Measurements from ENCODE around the gene SIX5.
A peak's percentile ranks its signal among the peaks of the same experiment; 100 is the strongest.

Gene SIX5

DNA sequence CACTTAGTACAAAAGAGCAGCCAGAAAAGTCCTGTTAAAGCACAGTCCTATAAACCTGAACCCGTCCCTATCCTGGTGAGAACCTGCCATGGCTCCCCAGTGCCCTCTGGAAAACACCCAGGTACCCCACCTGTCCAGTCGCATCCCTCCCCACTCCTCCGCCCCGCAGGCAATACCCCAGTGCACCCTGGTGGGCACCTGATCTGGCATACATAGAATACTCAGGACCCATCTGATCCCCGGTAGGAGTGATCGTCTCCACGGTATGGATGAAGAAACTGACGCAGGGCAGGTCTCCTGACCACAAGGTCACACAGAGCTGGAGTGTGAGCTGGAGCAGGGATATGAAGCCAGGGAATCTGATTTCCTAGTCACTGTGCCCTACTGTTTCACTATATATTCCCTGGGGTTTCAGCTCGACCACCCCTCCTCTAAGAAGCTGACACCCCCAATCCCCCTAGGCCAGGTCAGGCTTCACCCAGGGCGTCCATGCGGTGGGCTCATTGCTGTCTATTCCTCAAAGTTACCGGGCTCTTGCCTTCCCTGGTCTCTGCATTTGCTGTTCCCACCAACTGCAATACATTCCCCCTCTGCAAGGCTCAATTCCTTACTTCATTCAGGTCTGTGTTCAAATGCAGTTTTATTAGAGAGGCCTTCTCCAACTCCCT is 50.9 kb downstream of the SIX5 start:
- H3K27me3 Mint-ChIP-seq: no peaks in the 10 kb centered on the region
- H3K4me1 Mint-ChIP-seq: peaks cover 61% of the 10 kb centered on the region
- H3K9me3 Mint-ChIP-seq: no peaks in the 10 kb centered on the region
- DNase-seq (no peak), ATAC-seq (no peak)
- peak overlapping the region; percentile 36 to 88 for H3K27ac Mint-ChIP-seq
- peak overlapping the region; percentile 99 for H3K4me3 Mint-ChIP-seq

DNA sequence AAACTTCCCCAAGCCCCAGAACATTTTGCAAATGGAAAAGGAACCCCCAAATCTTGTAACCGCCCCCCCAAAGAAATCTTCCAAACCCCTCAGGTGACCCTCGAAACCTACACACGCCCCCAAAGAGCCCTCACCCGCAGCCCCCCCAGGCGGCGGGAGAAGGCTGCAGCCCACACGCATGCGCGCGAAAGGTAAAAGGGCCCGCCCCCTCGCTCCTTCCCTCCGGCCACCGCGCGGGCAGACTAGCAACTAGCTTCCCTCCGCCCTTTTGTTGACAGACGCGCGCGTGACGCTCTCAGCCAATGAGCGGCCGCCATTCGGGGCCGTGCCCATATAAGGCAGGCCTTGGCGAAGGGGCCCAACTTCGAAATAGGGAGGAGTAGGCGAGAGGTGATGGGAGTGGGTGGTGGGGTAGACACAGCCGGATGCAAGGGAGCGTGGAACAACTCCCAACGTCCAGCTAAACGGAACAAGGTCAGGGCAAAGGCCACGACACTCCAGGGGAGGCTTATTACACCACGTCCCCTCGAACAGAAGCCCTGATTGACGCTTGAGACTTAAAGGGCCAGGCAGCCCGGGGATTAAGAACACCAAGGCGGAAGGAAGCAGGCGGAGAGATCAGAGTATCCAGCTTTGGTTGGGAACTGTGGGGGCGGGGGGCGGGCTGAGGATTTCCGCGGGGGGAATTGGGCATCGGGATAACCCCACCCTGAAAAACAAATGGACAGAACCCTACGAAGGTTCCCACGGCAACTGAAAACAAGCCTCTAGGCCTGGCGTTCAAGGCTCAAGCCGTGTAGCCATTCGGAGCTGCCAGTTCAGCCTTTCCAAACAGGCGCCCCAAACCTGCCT is 51.7 kb downstream of the SIX5 start:
- Mint-ChIP-seq H3K9me3 (no peaks in the 10 kb centered on the region), H3K4me3 (peak overlapping the region; percentile 99), H3K27ac (peak overlapping the region; percentile 96 to 98), H3K27me3 (no peaks in the 10 kb centered on the region), H3K4me1 (peaks cover 53% of the 10 kb centered on the region)
- ATAC-seq (peak; percentile 98), DNase-seq (peak; percentile 98 to 100)

GRCh38 chr19:45716359-45717130 is 52.5 kb downstream of the SIX5 start:
- Mint-ChIP-seq H3K27me3 (no peaks in the 10 kb centered on the region), H3K4me3 (peak overlapping the region; percentile 99), H3K27ac (peak overlapping the region; percentile 96 to 98), H3K9me3 (no peaks in the 10 kb centered on the region), H3K4me1 (peaks cover 46% of the 10 kb centered on the region)
- DNase-seq: peak in 1 of 2 donors; percentile 29
- no peak for ATAC-seq

GRCh38 chr19:45715139-45715538 is 53.9 kb downstream of the SIX5 start:
- DNase-seq (no peak), ATAC-seq (no peak)
- Mint-ChIP-seq H3K9me3 (no peaks in the 10 kb centered on the region), H3K4me1 (peaks cover 58% of the 10 kb centered on the region), H3K27me3 (no peaks in the 10 kb centered on the region), H3K4me3 (no peak overlapping the region), H3K27ac (no peak overlapping the region)

Data from stimulated activated naive CD8-positive, alpha-beta T cell treated with anti-CD3 and anti-CD28 coated beads, Interleukin-15, amount 100 ng/mL, for 72 hours (primary cell).